Activated CD8-positive, alpha-beta memory T cell treated with anti-CD3 and anti-CD28 coated beads, Interleukin-2, amount 50 U/mL, for 1 hour (primary cell): ENCODE measurements around the gene COL7A1.

Source experiments
- DNase-seq: peaks from one replicate; pipeline ENCODE4 v3.0.0-alpha.2; 2020; ENCODE audit errors: extremely low read depth

The COL7A1 gene

GRCh38 chr3:48619541-48620524, 24.7 kb upstream of the COL7A1 start:
- DNase-seq, result no peak

GRCh38 chr3:48617559-48617958, 22.4 kb upstream of the COL7A1 start:
- no peak for DNase-seq

GRCh38 chr3:48614044-48614443, 18.9 kb upstream of the COL7A1 start:
- DNase-seq, result no peak

- no peak for DNase-seq
These were observed 17.2 kb upstream of the COL7A1 start for GRCh38 chr3:48612309-48612708.

- peak; percentile 74 for DNase-seq
These were observed 14.2 kb upstream of the COL7A1 start, which contains the start of gene UQCRC1 for GRCh38 chr3:48609088-48610005. TSS of gene UQCRC1 (minus strand) at chr3:48609646. CDS start at chr3:48609620, 26 bp downstream.

GRCh38 chr3:48607519-48607918, 12.4 kb upstream of the COL7A1 start:
- no peak for DNase-seq

- DNase-seq, result no peak
These were observed 6.5 kb upstream of the COL7A1 start for GRCh38 chr3:48601622-48601994.

- no peak for DNase-seq
These were observed 5.8 kb upstream of the COL7A1 start for GRCh38 chr3:48600711-48601621.

GRCh38 chr3:48599509-48600285, 4.6 kb upstream of the COL7A1 start:
- DNase-seq, result no peak

- DNase-seq, result no peak
These were observed 4.0 kb upstream of the COL7A1 start for GRCh38 chr3:48599077-48599501.

GRCh38 chr3:48598323-48599076, 3.4 kb upstream of the COL7A1 start:
- DNase-seq, result no peak

GRCh38 chr3:48597408-48597800, 2.3 kb upstream of the COL7A1 start:
- DNase-seq, result no peak

GRCh38 chr3:48596676-48597407, 1.7 kb upstream of the COL7A1 start:
- no peak for DNase-seq

GRCh38 chr3:48596157-48596556, 1.0 kb upstream of the COL7A1 start:
- DNase-seq, result no peak

GRCh38 chr3:48595526-48596121, 495 bp upstream of the COL7A1 start:
- DNase-seq, result no peak

GRCh38 chr3:48594417-48595049, 596 bp downstream of the COL7A1 start:
- no peak for DNase-seq

GRCh38 chr3:48593337-48593736, 1.8 kb downstream of the COL7A1 start:
- DNase-seq, result no peak

- no peak for DNase-seq
These were observed 2.5 kb downstream of the COL7A1 start for GRCh38 chr3:48592519-48593087.
